Activated naive CD8-positive, alpha-beta T cell treated with anti-CD3 and anti-CD28 coated beads, Interleukin-2, amount 50 U/mL, for 24 hours (primary cell): ENCODE data around the gene KLK10.
"Not testable (repeated sequence)": the region's sequence is repeated elsewhere in the genome, so short reads cannot be mapped to it uniquely, and the experiment has no call there.

Experiments
- ATAC-seq: fragments of 150-1000 bp; cut with Tn5 transposase; one replicate; pipeline ENCODE4 v1.10.0; 2021
- DNase-seq: peaks from one replicate; pipeline ENCODE4 v3.0.0; 2021
- H3K27ac Mint-ChIP-seq: one replicate; pipeline ENCODE4 v1.8.0; 2021; ENCODE audit warnings: mild to moderate bottlenecking, mixed read lengths
- H3K27me3 Mint-ChIP-seq: one replicate; pipeline ENCODE4 v1.8.0; 2021; ENCODE audit warnings: mixed read lengths
- H3K36me3 Mint-ChIP-seq: one replicate; pipeline ENCODE4 v1.8.0; 2021; ENCODE audit warnings: low read depth, mixed read lengths
- H3K4me1 Mint-ChIP-seq: one replicate; pipeline ENCODE4 v1.8.0; 2021; ENCODE audit warnings: mixed read lengths
- H3K4me3 Mint-ChIP-seq: one replicate; pipeline ENCODE4 v1.8.0; 2021; ENCODE audit warnings: mild to moderate bottlenecking, moderate library complexity, mixed read lengths
- H3K9me3 Mint-ChIP-seq: one replicate; pipeline ENCODE4 v1.8.0; 2021; ENCODE audit warnings: mixed read lengths

Gene KLK10

DNA sequence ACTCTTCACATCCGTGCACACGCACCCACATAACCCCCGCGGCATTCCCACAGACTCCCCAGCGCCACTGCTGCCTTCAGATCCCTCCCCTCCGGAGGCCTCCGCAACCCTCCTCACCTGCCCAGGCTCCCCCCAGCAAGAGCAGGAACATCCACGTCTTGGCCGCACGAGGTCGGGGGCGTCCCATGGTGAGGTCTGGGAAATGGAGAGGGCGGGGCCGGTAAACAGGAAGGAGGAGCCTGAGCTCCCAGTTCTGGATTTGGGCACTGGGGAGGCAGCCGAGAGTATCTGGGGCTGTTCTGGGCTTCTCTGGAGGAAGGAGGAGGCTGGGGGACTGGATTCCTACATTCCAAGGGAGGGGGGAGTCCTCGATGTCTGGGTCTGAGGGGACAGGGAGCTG is 18.5 kb downstream of the KLK10 start:
- Mint-ChIP-seq H3K9me3 (no peaks in the 10 kb centered on the region), H3K27ac (no peak overlapping the region), H3K4me3 (no peak overlapping the region), H3K4me1 (no peaks in the 10 kb centered on the region), H3K36me3 (no peaks in the 10 kb centered on the region), H3K27me3 (peaks cover 42% of the 10 kb centered on the region)
- ATAC-seq = no peak
- no peak for DNase-seq

DNA sequence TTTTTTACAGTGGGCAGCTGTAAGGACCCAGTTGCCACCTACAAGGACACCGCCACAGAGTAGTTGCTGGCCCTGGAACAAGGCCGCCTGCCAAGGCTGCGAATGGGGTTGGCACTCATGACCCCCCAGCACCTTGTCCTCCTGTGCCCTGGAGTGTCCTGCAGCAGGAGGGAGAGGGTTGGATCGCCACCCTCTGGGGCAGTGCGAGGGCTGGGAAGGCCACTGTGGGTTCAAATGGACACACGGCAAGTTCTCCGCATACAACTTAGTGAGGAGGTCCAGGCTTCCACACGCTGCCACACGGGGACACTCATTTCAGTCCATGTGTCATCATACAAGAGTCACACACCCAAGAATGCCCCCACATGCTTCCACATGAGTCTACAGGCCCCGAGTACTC is 19.1 kb downstream of the KLK10 start:
- DNase-seq = no peak
- Mint-ChIP-seq H3K4me3 (no peak overlapping the region), H3K27me3 (peaks cover 43% of the 10 kb centered on the region), H3K27ac (no peak overlapping the region), H3K36me3 (no peaks in the 10 kb centered on the region), H3K4me1 (no peaks in the 10 kb centered on the region), H3K9me3 (no peaks in the 10 kb centered on the region)
- no peak for ATAC-seq

DNA sequence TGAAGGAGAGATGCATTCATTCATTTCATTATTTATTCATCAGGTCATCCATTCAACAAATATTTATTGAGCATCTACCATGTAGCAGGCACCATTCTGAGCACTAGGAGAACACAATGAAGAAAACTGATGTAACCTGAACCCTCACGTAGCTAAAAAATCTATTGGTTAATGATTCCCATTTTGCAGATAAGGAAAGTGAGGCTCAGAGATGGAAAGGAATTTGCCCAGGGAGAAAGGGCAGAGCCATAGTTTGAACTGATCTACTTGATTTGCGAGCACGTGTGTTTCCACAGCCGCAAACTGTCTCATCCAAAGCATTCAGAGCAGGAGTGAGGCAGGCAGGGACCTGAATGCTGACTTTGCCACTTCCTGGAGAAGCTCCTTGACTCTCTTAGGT is 20.8 kb downstream of the KLK10 start:
- no peak for ATAC-seq
- DNase-seq = no peak
- H3K4me3 Mint-ChIP-seq = no peak overlapping the region
- no peaks in the 10 kb centered on the region for H3K36me3 Mint-ChIP-seq
- peaks cover 38% of the 10 kb centered on the region for H3K27me3 Mint-ChIP-seq
- peaks cover 4% of the 10 kb centered on the region for H3K9me3 Mint-ChIP-seq
- no peak overlapping the region for H3K27ac Mint-ChIP-seq
- H3K4me1 Mint-ChIP-seq = no peaks in the 10 kb centered on the region

DNA sequence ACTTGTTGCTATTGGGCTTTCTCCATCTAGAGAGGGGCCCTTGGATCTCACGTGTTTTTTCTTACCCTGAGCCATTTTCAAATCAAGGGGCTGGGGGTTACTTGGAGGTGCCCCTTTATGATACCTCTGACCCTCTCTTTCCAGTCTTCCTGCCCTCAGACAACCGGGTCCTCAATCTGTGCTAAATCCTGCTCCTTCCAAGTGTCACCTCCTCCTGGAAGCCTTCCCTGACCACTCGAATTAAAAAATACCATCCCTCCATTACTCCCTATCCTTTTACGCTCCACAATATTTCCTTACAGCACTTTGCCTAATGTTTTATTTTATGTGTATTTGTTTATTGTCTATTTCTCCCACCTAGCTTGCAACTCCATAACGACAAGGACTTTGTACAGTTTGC is 21.4 kb downstream of the KLK10 start:
- Mint-ChIP-seq H3K9me3 (peaks cover 4% of the 10 kb centered on the region), H3K36me3 (no peaks in the 10 kb centered on the region), H3K4me3 (no peak overlapping the region), H3K4me1 (no peaks in the 10 kb centered on the region), H3K27me3 (peaks cover 35% of the 10 kb centered on the region), H3K27ac (no peak overlapping the region)
- DNase-seq (no peak), ATAC-seq (no peak)

DNA sequence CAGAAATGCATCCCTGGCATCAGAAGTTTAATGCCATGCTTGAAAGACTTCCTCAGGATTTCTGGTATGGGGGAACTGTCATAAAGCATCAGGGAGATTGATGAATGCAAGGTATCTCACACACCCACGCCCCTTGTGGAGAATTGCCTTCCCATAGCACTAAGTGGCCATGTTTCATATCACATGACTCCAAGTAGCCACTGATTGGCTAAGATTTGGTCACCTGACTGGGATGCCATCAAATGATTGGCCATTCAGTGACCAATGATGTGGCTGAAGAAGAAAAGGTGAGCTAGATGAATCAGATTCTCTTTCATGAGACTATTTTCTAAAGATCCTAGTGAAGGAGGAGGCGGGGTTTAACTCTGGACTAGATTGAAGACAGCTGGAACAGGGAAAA is 25.4 kb downstream of the KLK10 start:
- DNase-seq = no peak
- no peak for ATAC-seq
- H3K27ac Mint-ChIP-seq = no peak overlapping the region
- H3K4me1 Mint-ChIP-seq = no peaks in the 10 kb centered on the region
- peaks cover 23% of the 10 kb centered on the region for H3K27me3 Mint-ChIP-seq
- peaks cover 4% of the 10 kb centered on the region for H3K9me3 Mint-ChIP-seq
- H3K36me3 Mint-ChIP-seq = no peaks in the 10 kb centered on the region
- no peak overlapping the region for H3K4me3 Mint-ChIP-seq

DNA sequence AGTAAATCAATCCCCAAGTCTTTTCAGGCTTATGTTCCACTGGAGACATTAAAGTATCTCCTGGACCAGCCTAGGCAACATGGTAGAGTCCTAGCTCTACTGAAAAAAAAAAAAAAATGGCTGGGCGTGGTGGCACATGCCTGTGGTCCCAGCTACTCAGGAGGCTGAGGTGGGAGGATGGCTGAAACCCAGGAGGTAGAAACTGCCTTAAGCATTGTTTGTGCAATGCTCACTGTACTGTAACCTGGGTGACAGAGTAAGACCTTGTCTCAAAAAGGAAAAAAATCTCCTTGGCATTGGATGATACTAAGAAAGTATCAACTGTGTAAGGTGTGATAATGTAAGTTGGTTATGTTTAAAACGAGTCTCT is 26.9 kb downstream of the KLK10 start:
- Mint-ChIP-seq H3K27me3 (peaks cover 22% of the 10 kb centered on the region), H3K9me3 (peaks cover 4% of the 10 kb centered on the region), H3K4me3 (no peak overlapping the region), H3K27ac (no peak overlapping the region), H3K36me3 (no peaks in the 10 kb centered on the region), H3K4me1 (no peaks in the 10 kb centered on the region)
- no peak for ATAC-seq
- DNase-seq = no peak

DNA sequence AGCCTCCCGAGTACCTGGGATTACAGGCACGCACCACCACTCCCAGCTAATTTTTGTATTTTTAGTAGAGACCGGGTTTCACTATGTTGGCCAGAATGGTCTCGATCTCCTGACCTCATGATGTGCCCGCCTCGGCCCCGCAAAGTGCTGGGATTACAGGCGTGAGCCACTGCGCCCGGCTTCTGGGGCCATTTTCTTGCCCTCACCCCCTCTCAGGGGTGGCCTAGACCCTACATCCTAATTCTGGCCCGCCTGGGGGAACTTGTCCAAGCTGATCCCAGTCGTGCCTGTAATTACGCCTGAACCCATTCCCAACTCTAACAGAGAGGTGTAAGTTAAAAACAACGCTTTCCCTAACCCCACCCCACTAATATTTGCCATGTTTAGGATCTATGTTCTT is 35.1 kb downstream of the KLK10 start:
- H3K9me3 Mint-ChIP-seq = not testable (repeated sequence)

DNA sequence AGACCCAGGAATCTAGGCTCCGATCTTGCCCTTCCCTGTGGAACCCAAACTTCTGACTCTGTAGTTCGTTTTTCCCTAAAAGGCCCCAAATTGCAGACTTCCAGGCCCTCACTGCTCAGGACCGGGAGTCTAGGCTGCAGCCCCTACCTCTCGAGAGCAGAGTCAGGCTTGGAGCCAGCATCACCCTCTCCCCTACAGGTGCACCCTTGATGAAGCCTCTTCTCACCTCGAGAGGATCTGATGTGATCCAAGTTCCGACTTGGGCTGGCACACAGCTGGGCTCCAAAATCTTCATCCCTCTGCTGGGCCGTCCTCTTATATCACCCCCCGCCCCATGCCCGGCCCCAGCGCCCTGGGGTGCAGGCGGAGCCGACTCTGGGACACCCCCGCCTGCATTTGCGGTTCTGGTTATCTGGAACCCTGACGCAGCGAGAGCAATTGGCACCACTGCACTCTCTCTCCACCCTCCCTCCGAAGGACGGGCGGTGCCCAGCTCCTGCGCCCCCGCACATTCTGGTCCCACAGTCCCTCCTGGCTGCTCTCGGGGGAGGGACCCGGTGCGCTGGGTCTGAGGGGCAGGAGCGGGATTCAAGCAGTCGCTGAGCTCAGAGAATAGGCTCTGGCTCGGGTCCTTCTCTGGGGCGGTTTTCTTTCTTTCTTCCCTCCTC is 35.8 kb downstream of the KLK10 start, which contains the start of gene KLK7:
TSS of gene KLK7 (minus strand) at position 293 of the 668 bp plus-strand sequence. CDS start 1,518 bp downstream, outside the sequence.
- H3K27ac Mint-ChIP-seq = no peak within 1 kb of the TSS
- H3K4me3 Mint-ChIP-seq = no peak within 1 kb of the TSS
- DNase-seq = no peak
- H3K4me1 Mint-ChIP-seq = no peaks in the 10 kb centered on the region
- no peaks in the 10 kb centered on the region for H3K9me3 Mint-ChIP-seq
- no peak for ATAC-seq
- no peaks in the 10 kb centered on the region for H3K36me3 Mint-ChIP-seq
- H3K27me3 Mint-ChIP-seq = peaks cover 39% of the 10 kb centered on the region

More for the DNA sequence above, 35.1 kb downstream of the KLK10 start:
- H3K27me3 Mint-ChIP-seq = peaks cover 41% of the 10 kb centered on the region
- not testable (repeated sequence) for H3K27ac Mint-ChIP-seq, H3K4me3 Mint-ChIP-seq, H3K36me3 Mint-ChIP-seq, ATAC-seq, H3K4me1 Mint-ChIP-seq, DNase-seq

DNA sequence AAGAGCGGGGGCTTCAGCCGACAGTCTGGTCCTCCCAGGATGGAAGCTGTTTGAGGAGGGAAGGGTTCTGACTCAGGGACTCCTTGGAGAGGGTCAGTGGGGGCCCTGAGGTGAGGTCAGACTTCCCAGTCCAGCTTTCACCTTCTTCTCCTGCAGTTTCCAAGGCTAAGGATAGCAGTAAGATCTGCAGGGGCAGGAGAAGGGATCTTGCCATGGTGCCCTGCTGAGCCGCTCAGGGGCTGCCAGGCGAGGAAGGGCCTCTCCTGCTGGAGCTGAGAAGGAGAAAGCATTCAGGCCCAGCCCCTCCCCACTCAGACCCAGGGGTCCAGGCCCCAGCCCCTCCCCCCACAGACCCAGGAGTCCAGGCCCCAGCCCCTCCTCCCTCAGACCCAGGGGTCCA is 37.3 kb downstream of the KLK10 start:
- no peaks in the 10 kb centered on the region for H3K9me3 Mint-ChIP-seq
- no peak overlapping the region for H3K27ac Mint-ChIP-seq
- no peak for ATAC-seq
- H3K4me1 Mint-ChIP-seq = no peaks in the 10 kb centered on the region
- H3K4me3 Mint-ChIP-seq = no peak overlapping the region
- no peaks in the 10 kb centered on the region for H3K36me3 Mint-ChIP-seq
- DNase-seq = no peak
- H3K27me3 Mint-ChIP-seq = peaks cover 43% of the 10 kb centered on the region

DNA sequence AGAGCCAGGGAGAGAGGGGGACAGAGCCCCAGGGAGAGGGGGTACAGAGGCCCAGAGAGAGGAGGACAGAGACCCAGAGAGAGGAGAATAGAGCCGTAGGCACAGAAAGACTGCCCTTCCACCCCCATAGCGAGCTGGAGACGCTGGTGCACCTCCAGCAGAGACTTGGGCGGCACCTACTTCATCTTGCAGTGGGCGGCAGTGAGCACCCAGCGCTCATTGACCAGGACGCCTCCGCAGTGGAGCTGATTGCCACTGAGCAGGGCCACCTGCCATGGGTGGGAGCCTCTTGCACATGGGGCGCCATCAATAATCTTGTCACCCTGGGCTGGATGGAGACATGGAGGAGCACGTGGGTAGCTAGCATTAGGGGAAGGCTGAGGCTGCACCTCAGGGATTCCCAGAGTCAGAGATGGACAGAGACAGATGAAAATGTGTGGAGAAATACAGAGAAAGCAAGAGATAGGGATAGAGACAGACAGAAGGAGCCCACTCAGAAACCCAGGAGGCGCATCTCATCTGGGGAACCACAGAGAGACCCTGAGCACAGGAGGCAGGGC is 37.8 kb downstream of the KLK10 start:
- no peak for DNase-seq
- Mint-ChIP-seq H3K27me3 (peaks cover 46% of the 10 kb centered on the region), H3K4me3 (no peak overlapping the region), H3K4me1 (no peaks in the 10 kb centered on the region), H3K36me3 (no peaks in the 10 kb centered on the region), H3K9me3 (no peaks in the 10 kb centered on the region), H3K27ac (no peak overlapping the region)
- ATAC-seq = no peak

DNA sequence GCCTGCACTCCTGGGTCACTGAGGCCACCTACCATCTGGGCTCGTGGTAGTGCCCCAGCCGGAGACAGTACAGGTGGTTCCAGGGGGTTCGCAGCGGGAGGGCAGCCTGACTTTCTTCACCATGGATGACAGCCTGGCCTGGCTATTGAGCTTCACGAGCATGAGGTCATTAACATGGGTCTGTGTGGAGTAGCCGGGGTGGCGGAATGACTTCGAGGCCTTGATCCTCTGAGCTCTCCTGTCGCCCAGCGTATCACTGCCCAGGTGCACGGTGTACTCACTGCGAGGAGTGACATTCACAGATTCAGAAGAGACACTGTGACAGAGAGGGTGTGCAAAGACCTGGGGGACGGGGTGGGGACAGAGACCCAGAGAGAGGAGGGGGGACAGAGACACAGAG is 39.3 kb downstream of the KLK10 start:
- H3K36me3 Mint-ChIP-seq = no peaks in the 10 kb centered on the region
- H3K27me3 Mint-ChIP-seq = peaks cover 52% of the 10 kb centered on the region
- no peak for DNase-seq
- ATAC-seq = no peak
- H3K27ac Mint-ChIP-seq = no peak overlapping the region
- no peaks in the 10 kb centered on the region for H3K9me3 Mint-ChIP-seq
- no peaks in the 10 kb centered on the region for H3K4me1 Mint-ChIP-seq
- H3K4me3 Mint-ChIP-seq = no peak overlapping the region

DNA sequence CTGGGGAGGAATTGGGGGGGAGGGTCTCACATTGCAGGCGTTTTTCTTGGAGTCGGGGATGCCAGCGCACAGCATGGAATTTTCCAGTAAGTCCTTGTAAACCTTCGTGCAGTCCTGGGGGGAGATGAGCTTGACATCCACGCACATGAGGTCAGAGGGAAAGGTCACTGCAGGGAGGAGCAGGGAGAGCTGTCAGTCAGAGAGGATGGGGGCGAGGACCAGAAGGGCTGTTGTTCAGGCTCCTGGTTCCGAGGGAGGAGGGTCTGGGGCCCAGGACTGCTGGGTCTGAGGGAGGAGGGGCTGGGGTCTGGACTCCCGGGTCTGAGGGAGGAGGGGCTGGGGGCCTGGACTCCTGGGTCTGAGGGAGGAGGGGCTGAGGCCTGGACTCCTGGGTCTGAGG is 39.8 kb downstream of the KLK10 start:
- no peak overlapping the region for H3K4me3 Mint-ChIP-seq
- H3K9me3 Mint-ChIP-seq = no peaks in the 10 kb centered on the region
- no peak overlapping the region for H3K27ac Mint-ChIP-seq
- H3K4me1 Mint-ChIP-seq = no peaks in the 10 kb centered on the region
- peaks cover 48% of the 10 kb centered on the region for H3K27me3 Mint-ChIP-seq
- DNase-seq = no peak
- no peaks in the 10 kb centered on the region for H3K36me3 Mint-ChIP-seq
- ATAC-seq = no peak

DNA sequence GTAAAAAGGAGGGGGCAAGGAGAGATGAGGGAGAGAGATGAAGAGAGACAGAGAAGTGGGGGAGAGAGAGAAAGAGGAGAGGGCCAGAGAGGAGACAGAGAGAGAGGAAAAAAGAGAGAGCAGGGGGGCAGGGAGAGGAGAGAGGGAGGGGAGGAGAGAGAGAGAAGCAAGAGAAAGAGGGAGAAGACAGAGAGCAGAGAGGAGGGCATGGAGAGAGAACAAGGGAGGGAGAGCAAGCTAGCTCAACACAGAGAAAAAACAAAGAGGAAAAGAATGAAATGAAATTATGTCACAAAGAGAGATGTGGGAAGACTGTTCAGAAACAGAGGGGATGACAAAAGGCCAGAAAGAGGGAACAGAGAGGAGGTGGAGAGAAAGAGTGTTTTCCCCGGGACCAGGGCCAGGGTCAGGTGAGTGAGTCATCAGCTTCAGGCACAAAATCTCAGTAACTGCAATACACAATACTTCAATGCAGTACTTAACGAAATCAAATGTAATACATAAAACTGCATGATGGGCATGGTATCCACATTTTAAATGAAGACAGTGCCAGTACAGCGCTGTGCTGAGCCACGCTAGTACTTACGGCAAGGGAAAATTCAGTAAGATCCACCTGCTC is 40.6 kb downstream of the KLK10 start:
- Mint-ChIP-seq H3K27me3 (peaks cover 48% of the 10 kb centered on the region), H3K9me3 (no peaks in the 10 kb centered on the region), H3K36me3 (no peaks in the 10 kb centered on the region), H3K4me3 (no peak overlapping the region), H3K27ac (no peak overlapping the region), H3K4me1 (no peaks in the 10 kb centered on the region)
- ATAC-seq (no peak), DNase-seq (no peak)

DNA sequence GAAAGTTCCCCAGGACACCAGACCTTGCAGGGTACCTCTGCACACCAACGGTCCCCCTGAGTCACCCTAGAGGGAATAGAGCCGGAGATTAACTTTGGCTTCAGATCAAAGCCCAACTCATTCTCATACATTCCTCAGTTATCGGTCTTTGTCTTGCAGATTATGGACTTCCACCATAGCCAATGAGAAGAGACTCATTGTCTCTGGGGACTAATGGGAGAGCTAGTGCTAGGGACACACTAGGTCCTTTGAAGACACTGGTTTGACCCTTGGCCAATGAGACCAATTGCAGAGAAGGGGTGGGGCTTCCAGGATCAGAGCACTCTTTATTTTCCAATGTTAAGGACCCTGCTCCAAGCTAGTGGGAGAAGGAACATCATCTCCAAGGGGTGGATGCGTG is 41.9 kb downstream of the KLK10 start:
- H3K4me1 Mint-ChIP-seq = no peaks in the 10 kb centered on the region
- ATAC-seq (no peak), DNase-seq (no peak)
- no peaks in the 10 kb centered on the region for H3K9me3 Mint-ChIP-seq
- no peak overlapping the region for H3K27ac Mint-ChIP-seq
- H3K4me3 Mint-ChIP-seq = no peak overlapping the region
- H3K36me3 Mint-ChIP-seq = no peaks in the 10 kb centered on the region
- H3K27me3 Mint-ChIP-seq = peaks cover 49% of the 10 kb centered on the region

DNA sequence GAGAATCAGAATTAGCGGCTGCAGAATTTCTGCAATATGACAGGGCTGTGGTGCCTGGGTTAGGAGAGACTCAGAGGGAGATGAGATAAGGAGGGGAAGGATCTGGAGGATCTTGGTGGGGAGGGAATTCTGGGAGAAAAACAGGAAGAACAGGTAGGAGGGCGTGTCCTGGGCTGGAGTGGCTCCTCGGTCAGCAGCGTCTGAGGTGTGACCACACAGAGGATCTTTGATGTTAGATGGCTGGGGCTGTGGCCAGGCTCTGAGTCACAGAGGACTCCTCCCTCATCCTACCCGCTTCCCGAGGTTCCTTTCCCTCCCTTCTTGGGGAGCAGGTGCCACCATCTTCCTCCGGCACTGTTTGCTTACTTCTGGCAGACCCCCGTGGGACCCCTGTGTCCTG is 43.7 kb downstream of the KLK10 start:
- Mint-ChIP-seq H3K4me1 (no peaks in the 10 kb centered on the region), H3K36me3 (no peaks in the 10 kb centered on the region), H3K27me3 (peaks cover 48% of the 10 kb centered on the region), H3K27ac (no peak overlapping the region), H3K4me3 (no peak overlapping the region), H3K9me3 (no peaks in the 10 kb centered on the region)
- ATAC-seq = no peak
- DNase-seq = no peak
